Muscle of leg (tissue), 11 donors: Measurements from ENCODE around the gene FOXF2. TPM values are rescaled to one million over a fixed set of nuclear protein-coding genes. Genes with fewer than 3 reads are reported as not detected.
"Not testable (repeated sequence)": the region's sequence is repeated elsewhere in the genome, so short reads cannot be mapped to it uniquely, and the experiment has no call there.

Experiments used
- DNase-seq: peaks from one replicate; pipeline ENCODE4 v3.0.0; 2013
- H3K27ac ChIP-seq: one replicate; pipeline ENCODE4 v1.5.1; 2013; ENCODE audit warnings: mild to moderate bottlenecking, low read length, control low read depth
- H3K27me3 ChIP-seq: one replicate; pipeline ENCODE4 v1.6.1; 2013; ENCODE audit warnings: low read length; ENCODE audit not compliant: control insufficient read depth, insufficient read depth
- H3K36me3 ChIP-seq: one replicate; pipeline ENCODE4 v1.6.1; 2013; ENCODE audit warnings: low read length; ENCODE audit not compliant: control insufficient read depth, insufficient read depth
- H3K4me1 ChIP-seq: one replicate; pipeline ENCODE4 v1.6.1; 2013; ENCODE audit warnings: low read length; ENCODE audit not compliant: control insufficient read depth, insufficient read depth
- H3K4me3 ChIP-seq: one replicate; pipeline ENCODE4 v1.5.1; 2013; ENCODE audit warnings: low read length, control low read depth
- H3K9me3 ChIP-seq: replicated peaks from 2 replicates; pipeline ENCODE4 v1.6.1; 2013; ENCODE audit warnings: low read depth, low read length; ENCODE audit not compliant: control insufficient read depth
- WGBS: methylation state at CpG from one replicate; pipeline ENCODE4 v1.1.5; 2013; ENCODE audit warnings: missing lambda C conversion rate; ENCODE audit not compliant: insufficient coverage; 5-methylcytosine and 5-hydroxymethylcytosine counted together
- polyA plus RNA-seq, 8 donors: library from polyadenylated mRNA; unstranded; fragments of 120-200 nt; gene quantifications; one replicate each; pipeline versions ENCODE4 v1.2.1 to v1.2.3, GENCODE V29; 2013; ENCODE audit warnings: inconsistent platforms in 1 of 8, low replicate concordance in 1 of 8; ENCODE audit not compliant: insufficient read length in 8 of 8, insufficient read depth in 1 of 8
- total RNA-seq: library from RNA; stranded (reverse); fragments of 120-200 nt; gene quantifications from one replicate; pipeline ENCODE4 v1.2.4, GENCODE V29; 2013

Gene FOXF2
- total and polyA plus RNA-seq, 9 donors: 0.18 to 4.0 (median 0.37) TPM

DNA sequence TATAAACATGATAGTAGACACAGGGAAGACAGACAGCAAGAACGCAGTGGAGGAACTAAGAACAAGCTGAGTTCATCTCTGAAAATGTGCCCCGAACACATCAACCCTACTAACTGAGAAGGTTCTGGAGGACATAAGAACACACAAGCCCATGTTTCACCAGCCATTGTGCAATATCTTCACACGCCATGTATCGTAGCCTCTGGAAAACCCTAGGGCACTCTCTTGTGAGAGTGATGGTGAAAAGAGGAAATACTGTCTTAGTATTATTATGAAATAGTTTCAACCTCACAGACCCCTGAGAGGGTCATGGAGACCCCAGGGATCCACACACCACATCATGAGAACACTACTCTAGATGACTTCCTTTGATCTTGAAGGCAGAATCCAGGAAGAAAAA lies 26.1 kb upstream of the FOXF2 start:
- Histone ChIP-seq H3K36me3 (no peaks in the 10 kb centered on the region), H3K27ac (peak overlapping the region; percentile 75), H3K27me3 (peaks cover 7% of the 10 kb centered on the region), H3K4me3 (no peak overlapping the region), H3K9me3 (no peaks in the 10 kb centered on the region), H3K4me1 (peaks cover 8% of the 10 kb centered on the region)
- DNase-seq: no peak
- WGBS: no CpG with 5 or more reads among the region's 4 CpGs

GRCh38 chr6:1363729-1364572 lies 25.4 kb upstream of the FOXF2 start:
- H3K4me1 ChIP-seq: peaks cover 8% of the 10 kb centered on the region
- peak; percentile 92 for DNase-seq
- peak overlapping the region; percentile 75 for H3K27ac ChIP-seq
- H3K9me3 ChIP-seq: no peaks in the 10 kb centered on the region
- peaks cover 11% of the 10 kb centered on the region for H3K27me3 ChIP-seq
- no peaks in the 10 kb centered on the region for H3K36me3 ChIP-seq
- H3K4me3 ChIP-seq: no peak overlapping the region
- WGBS: 36% methylated on average over 4 of the region's 16 CpGs

GRCh38 chr6:1364791-1365190 lies 24.6 kb upstream of the FOXF2 start:
- Histone ChIP-seq H3K36me3 (no peaks in the 10 kb centered on the region), H3K4me3 (no peak overlapping the region), H3K27me3 (peaks cover 15% of the 10 kb centered on the region), H3K4me1 (peaks cover 8% of the 10 kb centered on the region), H3K27ac (peak overlapping the region; percentile 75), H3K9me3 (no peaks in the 10 kb centered on the region)
- DNase-seq: no peak
- 51% methylated on average over 2 of the region's 2 CpGs for WGBS

- Histone ChIP-seq H3K9me3 (no peaks in the 10 kb centered on the region), H3K4me1 (peaks cover 8% of the 10 kb centered on the region), H3K27ac (peak overlapping the region; percentile 64), H3K4me3 (no peak overlapping the region), H3K27me3 (peaks cover 15% of the 10 kb centered on the region), H3K36me3 (no peaks in the 10 kb centered on the region)
- DNase-seq: peak; percentile 90
- WGBS: 33% methylated on average over 2 of the region's 6 CpGs
Observed at GRCh38 chr6:1365686-1366085, 23.7 kb upstream of the FOXF2 start.

DNA sequence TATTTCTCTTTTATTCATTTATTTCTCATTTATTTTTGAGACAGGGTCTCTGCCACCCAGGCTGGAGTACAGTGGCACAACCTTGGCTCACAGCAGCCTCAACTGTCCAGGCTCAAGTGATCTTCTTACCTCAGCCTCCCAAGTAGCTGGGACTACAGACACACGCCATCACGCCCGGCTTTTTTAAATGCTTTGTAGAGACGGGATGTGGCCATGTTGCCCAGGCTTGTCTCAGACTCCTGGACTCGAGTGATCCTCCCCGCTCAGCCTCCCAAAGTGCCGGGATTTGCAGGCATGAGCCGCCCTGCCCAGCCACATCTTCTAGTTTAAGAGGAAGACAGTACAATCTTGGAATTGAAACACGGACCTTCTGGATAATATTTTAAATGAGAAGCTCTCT lies 21.6 kb upstream of the FOXF2 start:
- 98% methylated on average over 6 of the region's 9 CpGs for WGBS
- no peak overlapping the region for H3K4me3 ChIP-seq
- H3K9me3 ChIP-seq: peaks cover 7% of the 10 kb centered on the region
- no peaks in the 10 kb centered on the region for H3K36me3 ChIP-seq
- H3K27ac ChIP-seq: no peak overlapping the region
- H3K27me3 ChIP-seq: peaks cover 23% of the 10 kb centered on the region
- peaks cover 8% of the 10 kb centered on the region for H3K4me1 ChIP-seq
- DNase-seq: no peak

DNA sequence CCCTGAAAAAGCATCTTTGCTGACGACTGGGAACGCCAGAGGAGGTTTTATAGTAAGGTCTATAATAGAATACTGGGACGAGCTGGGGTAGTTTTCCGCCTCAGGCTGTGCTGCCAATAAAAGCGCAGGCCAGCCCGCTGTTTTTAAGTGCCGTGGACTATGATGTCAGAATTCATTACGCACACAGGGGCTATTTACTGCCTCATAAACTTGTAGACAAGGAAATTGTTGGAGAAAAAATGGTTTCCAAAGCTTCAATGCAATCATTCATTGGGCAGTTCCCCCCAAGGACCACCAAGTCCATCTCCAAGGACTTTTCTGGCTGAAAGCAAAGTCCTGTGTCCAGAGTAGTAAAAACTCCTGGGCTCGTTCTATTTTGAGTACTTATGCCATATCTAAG lies 20.4 kb upstream of the FOXF2 start:
- WGBS: 78% methylated on average over 6 of the region's 9 CpGs

DNA sequence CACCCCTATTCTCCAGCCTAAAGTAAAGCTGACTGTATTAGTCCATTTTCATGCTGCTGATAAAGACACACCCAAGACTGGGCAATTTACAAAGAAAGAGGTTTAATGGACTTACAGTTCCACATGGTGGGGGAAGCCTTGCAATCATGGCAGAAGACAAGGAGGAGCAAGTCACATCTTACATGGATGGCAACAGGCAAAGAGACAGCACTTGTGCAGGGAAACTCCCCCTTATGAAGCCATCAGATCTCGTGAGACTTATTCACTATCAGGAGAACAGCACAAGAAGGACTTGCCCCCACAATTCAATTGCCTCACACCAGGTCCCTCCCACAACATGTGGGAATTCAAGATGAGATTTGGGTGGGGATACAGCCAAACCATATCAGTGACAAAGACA lies 19.7 kb upstream of the FOXF2 start:
- H3K27ac ChIP-seq, H3K4me1 ChIP-seq, H3K4me3 ChIP-seq, H3K9me3 ChIP-seq, DNase-seq, H3K36me3 ChIP-seq: not testable (repeated sequence)
- WGBS: no CpG with 5 or more reads among the region's 1 CpG
- peaks cover 33% of the 10 kb centered on the region for H3K27me3 ChIP-seq

More for the DNA sequence above, 20.4 kb upstream of the FOXF2 start:
- H3K27ac ChIP-seq: no peak overlapping the region
- peaks cover 7% of the 10 kb centered on the region for H3K9me3 ChIP-seq
- peaks cover 26% of the 10 kb centered on the region for H3K27me3 ChIP-seq
- no peak for DNase-seq
- peaks cover 5% of the 10 kb centered on the region for H3K4me1 ChIP-seq
- no peaks in the 10 kb centered on the region for H3K36me3 ChIP-seq
- H3K4me3 ChIP-seq: no peak overlapping the region

- no CpG with 5 or more reads among the region's 1 CpG for WGBS
- Histone ChIP-seq H3K27me3 (peaks cover 40% of the 10 kb centered on the region), H3K36me3 (no peaks in the 10 kb centered on the region), H3K4me1 (no peaks in the 10 kb centered on the region), H3K4me3 (no peak overlapping the region), H3K27ac (no peak overlapping the region), H3K9me3 (peaks cover 7% of the 10 kb centered on the region)
- DNase-seq: no peak
Observed at GRCh38 chr6:1371933-1372332, 17.4 kb upstream of the FOXF2 start.

GRCh38 chr6:1372690-1373089 lies 16.7 kb upstream of the FOXF2 start:
- peaks cover 7% of the 10 kb centered on the region for H3K9me3 ChIP-seq
- no peak overlapping the region for H3K27ac ChIP-seq
- peaks cover 45% of the 10 kb centered on the region for H3K27me3 ChIP-seq
- 100% methylated on average over 1 of the region's 1 CpG for WGBS
- H3K36me3 ChIP-seq: no peaks in the 10 kb centered on the region
- H3K4me1 ChIP-seq: no peaks in the 10 kb centered on the region
- no peak for DNase-seq
- H3K4me3 ChIP-seq: no peak overlapping the region

GRCh38 chr6:1376653-1377052 lies 12.7 kb upstream of the FOXF2 start:
- no peak overlapping the region for H3K4me3 ChIP-seq
- peaks cover 73% of the 10 kb centered on the region for H3K27me3 ChIP-seq
- H3K36me3 ChIP-seq: no peaks in the 10 kb centered on the region
- DNase-seq: no peak
- peaks cover 15% of the 10 kb centered on the region for H3K4me1 ChIP-seq
- 50% methylated on average over 1 of the region's 5 CpGs for WGBS
- no peak overlapping the region for H3K27ac ChIP-seq
- H3K9me3 ChIP-seq: peaks cover 7% of the 10 kb centered on the region
